B cell (primary cell): ENCODE measurements around the gene SNRPE. TPM values are rescaled to one million over a fixed set of nuclear protein-coding genes. Genes with fewer than 3 reads are reported as not detected.

Experiments
- ATAC-seq: fragments of 200-7000 bp; cut with Tn5 transposase; one replicate; pipeline ENCODE4 v1.10.0; 2021; ENCODE audit warnings: low read depth, mild to moderate bottlenecking, moderate number of reproducible peaks, moderate library complexity
- CTCF ChIA-PET: fragments of 350-600 bp; sonication (Branson Sonifier 250); formaldehyde crosslinking; loops from one replicate; lab custom pipeline; 2021; ENCODE audit warnings: antibody characterized with exemption, inconsistent platforms; lab: Charles Lee
- POLR2A ChIA-PET: fragments of 350-600 bp; sonication (Branson Sonifier 250); formaldehyde crosslinking; loops from one replicate; lab custom pipeline; 2021; ENCODE audit warnings: antibody characterized with exemption; lab: Charles Lee
- DNase-seq: peaks from one replicate; pipeline ENCODE4 v3.0.0; 2013
- H2AFZ ChIP-seq: 2 replicates; pipeline ENCODE4 v1.6.1; 2012; ENCODE audit warnings: mild to moderate bottlenecking, low read depth, low read length; ENCODE audit not compliant: insufficient read depth, poor library complexity, severe bottlenecking
- H3K27ac ChIP-seq, 2 donors: 1 replicate in 1 of 2; 2 replicates in 1 of 2; pipeline ENCODE4 v1.5.1; 2012 to 2013; ENCODE audit warnings: low read length in 2 of 2, mild to moderate bottlenecking in 2 of 2, moderate library complexity in 1 of 2
- H3K27me3 ChIP-seq, 4 experiments: fragments of 200-600 bp in 1 of 4; sonication (generic) in 1 of 4; replicated peaks in 1 of 4; 1 replicate in 2 of 4; 2 replicates in 2 of 4; pipeline versions ENCODE4 v1.6.1 to v1.7.0; 2013 to 2016; ENCODE audit warnings: low read length in 3 of 4, mild to moderate bottlenecking in 2 of 4, mixed read lengths in 1 of 4, moderate library complexity in 1 of 4; ENCODE audit not compliant: insufficient read depth in 4 of 4, control insufficient read depth in 3 of 4; ENCODE audit errors: control extremely low read depth in 1 of 4
- H3K36me3 ChIP-seq, 2 experiments: replicated peaks in 1 of 2; 1 replicate in 1 of 2; 2 replicates in 1 of 2; pipeline versions ENCODE4 v1.6.1 to v1.7.1; 2013; ENCODE audit warnings: low read length in 1 of 2; ENCODE audit not compliant: insufficient read depth in 2 of 2, control insufficient read depth in 1 of 2; ENCODE audit errors: control extremely low read depth in 1 of 2, extremely low read depth in 1 of 2
- H3K4me1 ChIP-seq, 2 donors: fragments of 200-600 bp in 1 of 2; sonication (generic) in 1 of 2; 1 replicate in 1 of 2; 2 replicates in 1 of 2; pipeline versions ENCODE4 v1.5.1 to v1.6.1; 2013 to 2017; ENCODE audit warnings: low read length in 2 of 2; ENCODE audit not compliant: control insufficient read depth in 2 of 2, insufficient read depth in 2 of 2
- H3K4me2 ChIP-seq: replicated peaks from 2 replicates; pipeline ENCODE3; 2012; ENCODE audit warnings: mild to moderate bottlenecking, low read depth, low read length; ENCODE audit not compliant: poor library complexity, severe bottlenecking
- H3K4me3 ChIP-seq, 5 experiments: fragments of 200-600 bp in 1 of 5; sonication (generic) in 1 of 5; 1 replicate in 3 of 5; 2 replicates in 2 of 5; pipeline versions ENCODE4 v1.5.1 to v1.7.0; 2011 to 2016; ENCODE audit warnings: low read length in 4 of 5, mild to moderate bottlenecking in 4 of 5, low read depth in 2 of 5, control low read depth in 1 of 5, moderate library complexity in 1 of 5; ENCODE audit not compliant: insufficient read depth in 1 of 5; ENCODE audit errors: control extremely low read depth in 1 of 5, extremely low read depth in 1 of 5
- H3K79me2 ChIP-seq: fragments of 200-600 bp; sonication (generic); one replicate; pipeline ENCODE4 v1.6.0; 2016; ENCODE audit warnings: low read length; ENCODE audit not compliant: control insufficient read depth, insufficient read depth
- H3K9ac ChIP-seq: fragments of 200-600 bp; sonication (generic); 2 replicates; pipeline ENCODE4 v1.6.1; 2017; ENCODE audit warnings: mild to moderate bottlenecking, low read length, moderate library complexity
- H3K9me3 ChIP-seq, 3 donors: one replicate each; pipeline versions ENCODE4 v1.6.1 to v1.7.1; 2013; ENCODE audit warnings: low read length in 2 of 3; ENCODE audit not compliant: control insufficient read depth in 2 of 3, insufficient read depth in 1 of 3; ENCODE audit errors: control extremely low read depth in 1 of 3
- H4K20me1 ChIP-seq: 2 replicates; pipeline ENCODE4 v1.6.0; 2012; ENCODE audit warnings: mild to moderate bottlenecking, low read length; ENCODE audit not compliant: insufficient read depth, control insufficient read depth, poor library complexity, severe bottlenecking
- H3K27ac Mint-ChIP-seq: one replicate; pipeline ENCODE4 v1.8.0; 2021; ENCODE audit warnings: mixed read lengths
- H3K27me3 Mint-ChIP-seq: one replicate; pipeline ENCODE4 v1.8.0; 2021; ENCODE audit warnings: mixed read lengths
- H3K4me1 Mint-ChIP-seq: one replicate; pipeline ENCODE4 v1.8.0; 2021; ENCODE audit warnings: mixed read lengths
- H3K4me3 Mint-ChIP-seq: one replicate; pipeline ENCODE4 v1.8.0; 2021; ENCODE audit warnings: mixed read lengths
- H3K9me3 Mint-ChIP-seq: one replicate; pipeline ENCODE4 v1.8.0; 2022; ENCODE audit warnings: mixed read lengths; ENCODE audit not compliant: insufficient read depth
- EZH2 ChIP-seq: IDR thresholded peaks from 2 replicates; pipeline ENCODE4 v1.6.1; 2012; ENCODE audit warnings: borderline replicate concordance, low read depth, mild to moderate bottlenecking, moderate library complexity, low read length; ENCODE audit not compliant: insufficient read depth, poor library complexity, severe bottlenecking
- WGBS: methylation state at CpG from one replicate; pipeline ENCODE4 v1.1.5; 2013; ENCODE audit warnings: missing lambda C conversion rate; ENCODE audit not compliant: insufficient coverage; 5-methylcytosine and 5-hydroxymethylcytosine counted together
- intact Hi-C: fragments of 100-400 bp; cut with micrococcal nuclease; formaldehyde crosslinking; loops from one replicate; pipeline ENCODE4 v1.10.0; 2022
- polyA plus RNA-seq: library from polyadenylated mRNA; depleted of rRNA; stranded (reverse); fragments of >200 nt; gene quantifications from 2 replicates; pipeline ENCODE4 v1.2.3, GENCODE V29; 2012
- total RNA-seq, 2 donors: library from RNA; stranded (reverse); fragments of 120-200 nt in 1 of 2; gene quantifications; 1 replicate in 1 of 2; 2 replicates in 1 of 2; pipeline versions ENCODE4 v1.2.3 to v1.2.4, GENCODE V29; 2013 to 2022
- TF ChIP-seq, protein P1 (sequence below): fragments of 200-600 bp; IDR thresholded peaks from one replicate; pipeline ENCODE4 v1.8.0; 2022; ENCODE audit warnings: antibody characterized with exemption, mild to moderate bottlenecking

The SNRPE gene
- total and polyA plus RNA-seq, 2 donors (not counting 1 experiment from before 2014, with no cell fraction given) = 76.9 to 80.8 TPM

DNA sequence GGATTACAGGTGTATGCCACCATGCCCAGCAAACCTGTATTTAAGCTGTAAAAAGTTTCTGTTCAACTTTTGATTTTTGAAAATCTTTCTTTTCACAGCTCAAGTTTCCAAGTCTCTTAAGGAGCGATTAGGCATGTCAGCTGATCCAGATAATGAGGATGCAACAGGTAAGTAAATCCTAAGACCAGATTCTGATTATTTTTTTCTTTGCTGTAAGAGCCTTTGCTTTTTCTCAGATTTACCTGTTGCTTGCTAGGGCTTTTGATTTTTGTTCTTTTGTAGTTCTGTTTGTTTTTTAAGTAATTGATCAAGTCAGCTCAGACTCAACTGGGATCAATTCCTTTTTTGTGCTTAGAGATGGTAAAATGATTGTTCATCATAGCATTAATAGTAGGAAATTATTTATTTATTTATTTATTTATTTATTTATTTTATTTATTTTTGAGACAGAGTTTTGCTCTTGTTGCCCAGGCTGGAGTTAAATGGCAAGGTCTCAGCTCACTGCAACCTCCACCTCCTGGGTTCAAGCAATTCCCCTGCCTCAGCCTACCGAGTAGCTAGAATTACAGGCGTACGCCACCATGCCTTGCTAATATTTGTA, 21.1 kb upstream of the SNRPE start:
- Histone ChIP-seq H3K27ac (no peak overlapping the region), H3K79me2 (peaks cover 3% of the 10 kb centered on the region), H3K4me2 (no peak overlapping the region), H3K27me3 (no peaks in the 10 kb centered on the region), H4K20me1 (no peaks in the 10 kb centered on the region), H3K9ac (no peak overlapping the region), H3K9me3 (peaks cover 0 to 6% (median 1%) of the 10 kb centered on the region in 3 donors), H3K4me3 (no peak overlapping the region), H3K4me1 (no peaks in the 10 kb centered on the region), H3K36me3 (peaks cover 5 to 58% of the 10 kb centered on the region in 2 experiments), H2AFZ (no peak overlapping the region)
- Mint-ChIP-seq H3K27me3 (no peaks in the 10 kb centered on the region), H3K4me3 (no peak overlapping the region), H3K9me3 (no peaks in the 10 kb centered on the region), H3K27ac (no peak overlapping the region), H3K4me1 (no peaks in the 10 kb centered on the region)
- intact Hi-C loops = no loop called here
- no peak for TF ChIP-seq EZH2
- TF ChIP-seq, protein P1, sequence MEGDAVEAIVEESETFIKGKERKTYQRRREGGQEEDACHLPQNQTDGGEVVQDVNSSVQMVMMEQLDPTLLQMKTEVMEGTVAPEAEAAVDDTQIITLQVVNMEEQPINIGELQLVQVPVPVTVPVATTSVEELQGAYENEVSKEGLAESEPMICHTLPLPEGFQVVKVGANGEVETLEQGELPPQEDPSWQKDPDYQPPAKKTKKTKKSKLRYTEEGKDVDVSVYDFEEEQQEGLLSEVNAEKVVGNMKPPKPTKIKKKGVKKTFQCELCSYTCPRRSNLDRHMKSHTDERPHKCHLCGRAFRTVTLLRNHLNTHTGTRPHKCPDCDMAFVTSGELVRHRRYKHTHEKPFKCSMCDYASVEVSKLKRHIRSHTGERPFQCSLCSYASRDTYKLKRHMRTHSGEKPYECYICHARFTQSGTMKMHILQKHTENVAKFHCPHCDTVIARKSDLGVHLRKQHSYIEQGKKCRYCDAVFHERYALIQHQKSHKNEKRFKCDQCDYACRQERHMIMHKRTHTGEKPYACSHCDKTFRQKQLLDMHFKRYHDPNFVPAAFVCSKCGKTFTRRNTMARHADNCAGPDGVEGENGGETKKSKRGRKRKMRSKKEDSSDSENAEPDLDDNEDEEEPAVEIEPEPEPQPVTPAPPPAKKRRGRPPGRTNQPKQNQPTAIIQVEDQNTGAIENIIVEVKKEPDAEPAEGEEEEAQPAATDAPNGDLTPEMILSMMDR = no peak
- ChIA-PET POLR2A (no interaction called here), CTCF (interaction anchor here (0.8 kb wide), 1 partner anchor 20 kb away, joined by 3 read pairs; the partner anchor contains the start of gene SNRPE)
- no CpG with 5 or more reads among the region's 4 CpGs for WGBS
- ATAC-seq (no peak), DNase-seq (no peak)

DNA sequence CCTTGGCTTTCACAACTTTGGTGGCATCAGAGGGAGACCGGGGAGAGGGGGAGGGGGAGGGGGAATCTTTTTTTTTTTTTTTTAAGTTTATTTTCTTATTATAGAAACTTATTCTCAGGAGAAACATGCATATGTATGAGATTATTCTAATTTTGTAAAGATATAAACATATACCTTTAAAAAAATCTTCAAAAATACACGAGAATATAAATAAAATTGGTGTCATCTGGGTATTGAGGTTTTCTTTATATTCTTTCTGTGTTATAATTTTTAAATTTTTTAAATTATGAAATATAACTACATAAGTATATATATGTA, 18.9 kb upstream of the SNRPE start:
- no peak overlapping the region for H2AFZ ChIP-seq
- no peaks in the 10 kb centered on the region for H3K4me1 ChIP-seq
- POLR2A ChIA-PET = no interaction called here

More for the DNA sequence above, 18.9 kb upstream of the SNRPE start:
- no peak overlapping the region for H3K4me3 ChIP-seq
- CTCF ChIA-PET = no interaction called here
- peaks cover 11 to 59% of the 10 kb centered on the region in 2 experiments for H3K36me3 ChIP-seq
- Mint-ChIP-seq H3K27ac (no peak overlapping the region), H3K4me3 (no peak overlapping the region), H3K4me1 (no peaks in the 10 kb centered on the region), H3K27me3 (no peaks in the 10 kb centered on the region), H3K9me3 (no peaks in the 10 kb centered on the region)
- intact Hi-C loops = no loop called here
- H3K4me2 ChIP-seq = no peak overlapping the region
- H3K79me2 ChIP-seq = peaks cover 3% of the 10 kb centered on the region
- peaks cover 0 to 6% (median 1%) of the 10 kb centered on the region in 3 donors for H3K9me3 ChIP-seq
- WGBS = no CpG with 5 or more reads among the region's 2 CpGs
- no peak for ATAC-seq
- H3K27ac ChIP-seq = no peak overlapping the region
- no peaks in the 10 kb centered on the region for H3K27me3 ChIP-seq
- no peak for DNase-seq
- H3K9ac ChIP-seq = no peak overlapping the region
- no peaks in the 10 kb centered on the region for H4K20me1 ChIP-seq
- TF ChIP-seq EZH2 = no peak
- TF ChIP-seq, protein P1 = no peak
